ENCODE results near the gene EMC8. TPM values are rescaled to one million over a fixed set of nuclear protein-coding genes. Genes with fewer than 3 reads are reported as not detected.
"Not testable (repeated sequence)": the region's sequence is repeated elsewhere in the genome, so short reads cannot be mapped to it uniquely, and the experiment has no call there.

EMC8 gene
- total and polyA plus RNA-seq, 8 donors = 19.4 to 29.1 (median 25.3) TPM

DNA sequence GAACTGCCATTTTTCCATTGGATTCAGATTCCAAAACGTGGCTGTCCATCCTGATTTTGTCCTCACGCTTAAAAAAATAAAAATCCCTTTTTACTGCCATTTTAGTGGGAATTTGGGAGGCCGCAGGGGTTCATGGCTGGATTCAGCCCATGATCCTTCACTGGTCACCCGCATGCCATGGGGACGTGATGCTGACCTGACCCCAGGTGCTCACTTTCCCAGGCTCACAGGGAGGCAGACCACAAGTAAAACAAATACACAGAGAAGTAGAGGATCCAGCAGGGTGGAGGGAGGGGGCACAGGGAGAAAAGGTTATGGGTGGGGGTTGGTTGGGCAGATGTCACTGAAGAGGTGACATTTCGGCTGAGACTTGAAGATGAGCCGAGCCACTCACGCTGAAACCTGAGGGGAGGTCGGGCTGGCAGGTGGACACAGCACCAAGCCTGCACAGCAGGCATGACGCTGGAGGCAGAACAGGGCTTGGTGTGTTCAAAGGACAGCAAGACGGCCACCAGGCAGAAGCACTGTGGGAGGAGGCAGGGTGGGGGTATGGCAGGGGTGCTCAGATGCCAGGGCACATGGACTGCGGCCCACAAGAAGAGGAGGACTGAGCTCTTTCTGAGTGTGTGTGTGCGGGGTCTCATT is 10.9 kb upstream of the EMC8 start:
- no peak for ATAC-seq
- intact Hi-C loops (cut with DNase I) = no loop called here

GRCh38 chr16:85809645-85810044 is 10.3 kb upstream of the EMC8 start:
- Histone ChIP-seq H3K4me1 (no peaks in the 10 kb centered on the region), H3K4me3 (no peak overlapping the region), H3K27ac (no peak overlapping the region), H3K27me3 (peaks cover 0 to 42% of the 10 kb centered on the region in 2 donors), H3K36me3 (peaks cover 0 to 28% of the 10 kb centered on the region in 2 donors), H3K9me3 (no peaks in the 10 kb centered on the region)
- no peak for TF ChIP-seq CTCF (IDR thresholded peaks at IDR 0.05)
- intact Hi-C loops (cut with DNase I) = no loop called here
- DNase-seq (no peak), ATAC-seq (no peak)

More for the DNA sequence above, 10.9 kb upstream of the EMC8 start:
- H3K9me3 ChIP-seq = no peaks in the 10 kb centered on the region
- no peak for DNase-seq
- no peak overlapping the region for H3K27ac ChIP-seq
- H3K36me3 ChIP-seq = peaks cover 0 to 22% of the 10 kb centered on the region in 2 donors
- TF ChIP-seq CTCF (IDR thresholded peaks at IDR 0.05) = no peak
- no peaks in the 10 kb centered on the region for H3K4me1 ChIP-seq
- H3K4me3 ChIP-seq = no peak overlapping the region
- H3K27me3 ChIP-seq = peaks cover 0 to 46% of the 10 kb centered on the region in 2 donors

GRCh38 chr16:85808926-85809325 is 9.6 kb upstream of the EMC8 start:
- peaks cover 0 to 35% of the 10 kb centered on the region in 2 donors for H3K27me3 ChIP-seq
- ATAC-seq (no peak), DNase-seq (no peak)
- no peaks in the 10 kb centered on the region for H3K4me1 ChIP-seq
- H3K36me3 ChIP-seq = peaks cover 0 to 35% of the 10 kb centered on the region in 2 donors
- no peak for TF ChIP-seq CTCF (IDR thresholded peaks at IDR 0.05)
- H3K4me3 ChIP-seq = no peak overlapping the region
- H3K9me3 ChIP-seq = no peaks in the 10 kb centered on the region
- H3K27ac ChIP-seq = no peak overlapping the region
- intact Hi-C loops (cut with DNase I) = no loop called here

- DNase-seq; H3K27ac ChIP-seq; H3K4me1 ChIP-seq; H3K4me3 ChIP-seq; H3K9me3 ChIP-seq; ATAC-seq; intact Hi-C loops (cut with DNase I): not testable (repeated sequence)
- peaks cover 0 to 27% of the 10 kb centered on the region in 2 donors for H3K27me3 ChIP-seq
- peaks cover 0 to 43% of the 10 kb centered on the region in 2 donors for H3K36me3 ChIP-seq
Observed at GRCh38 chr16:85808104-85808503, 8.8 kb upstream of the EMC8 start.

DNA sequence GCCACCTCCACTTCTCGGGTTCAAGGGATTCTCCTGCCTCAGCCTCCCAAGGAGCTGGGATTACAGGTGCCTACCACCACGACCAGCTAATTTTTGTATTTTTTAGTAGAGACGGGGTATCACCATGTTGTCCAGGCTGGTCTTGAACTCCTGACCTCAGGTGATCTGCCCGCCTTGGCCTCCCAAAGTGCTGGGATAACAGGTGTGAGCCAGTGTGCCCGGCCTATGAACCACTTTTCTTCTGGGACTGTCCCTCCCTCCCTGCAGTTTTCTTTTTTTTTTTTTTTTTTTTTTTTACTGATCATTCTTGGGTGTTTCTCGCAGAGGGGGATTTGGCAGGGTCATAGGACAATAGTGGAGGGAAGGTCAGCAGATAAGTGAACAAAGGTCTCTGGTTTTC is 8.0 kb upstream of the EMC8 start:
- H3K9me3 ChIP-seq; DNase-seq; H3K4me3 ChIP-seq; ATAC-seq; H3K27ac ChIP-seq; intact Hi-C loops (cut with DNase I); H3K4me1 ChIP-seq: not testable (repeated sequence)
- H3K36me3 ChIP-seq = peaks cover 0 to 51% of the 10 kb centered on the region in 2 donors
- H3K27me3 ChIP-seq = peaks cover 0 to 19% of the 10 kb centered on the region in 2 donors

GRCh38 chr16:85806539-85806938 is 7.2 kb upstream of the EMC8 start:
- intact Hi-C loops (cut with DNase I) = no loop called here

More at GRCh38 chr16:85806539-85806938, 7.2 kb upstream of the EMC8 start:
- ATAC-seq (no peak), DNase-seq (no peak)
- no peak for TF ChIP-seq CTCF (IDR thresholded peaks at IDR 0.05)
- Histone ChIP-seq H3K27ac (no peak overlapping the region), H3K27me3 (peaks cover 0 to 11% of the 10 kb centered on the region in 2 donors), H3K36me3 (peaks cover 0 to 58% of the 10 kb centered on the region in 2 donors), H3K9me3 (no peaks in the 10 kb centered on the region), H3K4me1 (no peaks in the 10 kb centered on the region), H3K4me3 (no peak overlapping the region)

Measured in left lung (tissue), 10 donors.